OCI-LY7 (cell line): Measurements from ENCODE around the gene CHRDL1. TPM values are rescaled to one million over a fixed set of nuclear protein-coding genes. Genes with fewer than 3 reads are reported as not detected.

Experiments
- BruUV-seq: library from RNA; stranded (reverse); fragments of 400-500 nt; replicated peaks from 2 replicates; lab custom pipeline; 2021; lab: Mats Ljungman, UMichigan
- CTCF ChIA-PET: fragments of 300-600 bp; sonication (Branson Sonifier 250); formaldehyde crosslinking; loops from one replicate; lab custom pipeline; 2022; ENCODE audit warnings: antibody characterized with exemption; ENCODE audit not compliant: unreplicated experiment; lab: Charles Lee
- POLR2A ChIA-PET: fragments of 300-600 bp; sonication (Branson Sonifier 250); formaldehyde crosslinking; loops from one replicate; lab custom pipeline; 2022; ENCODE audit warnings: antibody characterized with exemption; lab: Charles Lee
- DNase-seq: peaks from one replicate; pipeline ENCODE4 v3.0.0-alpha.2; 2015; ENCODE audit warnings: low spot score
- H2AFZ ChIP-seq: fragments of 200-600 bp; sonication (generic), shearing (Covaris generic); 2 replicates; pipeline ENCODE4 v1.6.1; 2014; ENCODE audit warnings: mild to moderate bottlenecking, antibody characterized with exemption, low read length, moderate library complexity
- H3K27ac ChIP-seq: fragments of 200-600 bp; sonication (generic); 2 replicates; pipeline ENCODE4 v1.5.1; 2014; ENCODE audit warnings: mixed run types, low read depth, mild to moderate bottlenecking, moderate library complexity, low read length, inconsistent platforms; ENCODE audit not compliant: poor library complexity, severe bottlenecking
- H3K36me3 ChIP-seq: fragments of 200-600 bp; sonication (generic); 2 replicates; pipeline ENCODE4 v1.6.1; 2014; ENCODE audit warnings: mild to moderate bottlenecking, antibody characterized with exemption, low read length, moderate library complexity, mixed read lengths; ENCODE audit not compliant: insufficient read depth
- H3K4me1 ChIP-seq: fragments of 200-600 bp; sonication (generic); 2 replicates; pipeline ENCODE4 v1.5.1; 2014; ENCODE audit warnings: mild to moderate bottlenecking, low read length; ENCODE audit not compliant: insufficient read depth, poor library complexity, severe bottlenecking
- H3K4me2 ChIP-seq: fragments of 200-600 bp; sonication (generic); 2 replicates; pipeline ENCODE4 v1.6.1; 2014; ENCODE audit warnings: mild to moderate bottlenecking, low read length
- H3K4me3 ChIP-seq: fragments of 200-600 bp; sonication (generic); 2 replicates; pipeline ENCODE4 v1.5.1; 2014; ENCODE audit warnings: mild to moderate bottlenecking, low read depth, low read length; ENCODE audit not compliant: poor library complexity, severe bottlenecking
- H3K79me2 ChIP-seq: fragments of 200-600 bp; sonication (generic); 2 replicates; pipeline ENCODE4 v1.6.1; 2016; ENCODE audit warnings: low read depth, mild to moderate bottlenecking, low read length, moderate library complexity, mixed read lengths; ENCODE audit not compliant: insufficient read depth
- H3K9me2 ChIP-seq: fragments of 200-600 bp; sonication (generic); 2 replicates; pipeline ENCODE4 v1.6.1; 2016; ENCODE audit warnings: mild to moderate bottlenecking, low read length, mixed read lengths; ENCODE audit not compliant: insufficient read depth
- H3K9me3 ChIP-seq: fragments of 200-600 bp; sonication (generic); 2 replicates; pipeline ENCODE4 v1.6.1; 2014; ENCODE audit warnings: mild to moderate bottlenecking, mixed run types, low read length, mixed read lengths
- H4K20me1 ChIP-seq: fragments of 200-600 bp; sonication (generic); 2 replicates; pipeline ENCODE4 v1.6.1; 2014; ENCODE audit warnings: mild to moderate bottlenecking, antibody characterized with exemption, low read length, moderate library complexity, mixed read lengths; ENCODE audit not compliant: insufficient read depth
- CTCF ChIP-seq: fragments of 200-600 bp; sonication (generic); conservative IDR thresholded peaks from 2 replicates; pipeline ENCODE4 v1.5.1; 2014; ENCODE audit warnings: mild to moderate bottlenecking, antibody characterized with exemption, low read length, moderate library complexity, mixed read lengths
- EZH2phosphoT487 ChIP-seq: fragments of 200-600 bp; sonication (generic); IDR thresholded peaks from 2 replicates; pipeline ENCODE4 v1.6.1; 2018; ENCODE audit warnings: low read depth, borderline replicate concordance, mild to moderate bottlenecking, mixed run types, antibody characterized with exemption, low read length, moderate library complexity, mixed read lengths
- intact Hi-C: fragments of 100-400 bp; cut with micrococcal nuclease; formaldehyde crosslinking; loops from one replicate; pipeline ENCODE4 v1.10.0; 2022; ENCODE audit not compliant: unreplicated experiment
- total RNA-seq, 2 experiments: library from RNA; depleted of rRNA in 1 of 2; stranded (reverse); fragments of >200 nt in 1 of 2; shearing (Covaris generic) in 1 of 2; gene quantifications; 2 replicates each; pipeline ENCODE4 v1.2.3, GENCODE V29; 2014 to 2022

Gene CHRDL1
- total RNA-seq, 2 experiments from 2014 or later: not detected

DNA sequence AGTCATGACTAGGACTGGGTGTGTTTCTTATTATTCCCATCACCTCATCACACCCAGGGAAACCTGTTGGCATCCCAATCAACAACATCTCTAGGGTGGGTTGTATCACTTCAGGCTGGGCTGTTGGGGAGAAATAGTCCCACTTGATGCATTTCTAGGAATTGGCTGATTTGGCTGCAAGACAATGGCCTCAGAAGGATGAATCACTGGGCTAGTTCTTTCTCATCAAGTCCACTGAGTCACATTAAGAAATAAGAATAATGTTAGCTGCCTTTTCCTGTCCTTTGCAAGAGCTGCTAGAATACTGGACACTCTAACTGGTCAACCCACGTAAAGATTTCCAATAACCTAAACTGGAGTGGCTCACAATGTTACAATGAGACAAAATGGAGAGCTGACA is 104.2 kb downstream of the CHRDL1 start:
- DNase-seq: no peak
- no peaks in the 10 kb centered on the region for H3K4me1 ChIP-seq
- no peak overlapping the region for H3K4me2 ChIP-seq
- H3K36me3 ChIP-seq: no peaks in the 10 kb centered on the region
- BruUV-seq: no TSS peak
- no peaks in the 10 kb centered on the region for H3K9me3 ChIP-seq
- H4K20me1 ChIP-seq: no peaks in the 10 kb centered on the region
- no peak overlapping the region for H3K27ac ChIP-seq
- no peaks in the 10 kb centered on the region for H3K9me2 ChIP-seq
- H3K4me3 ChIP-seq: no peak overlapping the region
- ChIA-PET CTCF (no interaction called here), POLR2A (no interaction called here)
- intact Hi-C loops: no loop called here
- no peaks in the 10 kb centered on the region for H3K79me2 ChIP-seq
- no peak overlapping the region for H2AFZ ChIP-seq
- TF ChIP-seq EZH2phosphoT487: no peak
- TF ChIP-seq CTCF: no peak

- CTCF ChIA-PET: no interaction called here
- Histone ChIP-seq H2AFZ (no peak overlapping the region), H4K20me1 (no peaks in the 10 kb centered on the region), H3K4me2 (no peak overlapping the region), H3K9me3 (no peaks in the 10 kb centered on the region), H3K79me2 (no peaks in the 10 kb centered on the region), H3K27ac (no peak overlapping the region), H3K4me1 (no peaks in the 10 kb centered on the region), H3K36me3 (no peaks in the 10 kb centered on the region), H3K9me2 (no peaks in the 10 kb centered on the region), H3K4me3 (no peak overlapping the region)
- intact Hi-C loops: no loop called here
- no TSS peak for BruUV-seq
- no peak for TF ChIP-seq EZH2phosphoT487
- TF ChIP-seq CTCF: no peak
- POLR2A ChIA-PET: no interaction called here
- no peak for DNase-seq
Observed at GRCh38 chrX:110684653-110685052, 111.0 kb downstream of the CHRDL1 start.

- Histone ChIP-seq H3K9me3 (no peaks in the 10 kb centered on the region), H3K4me3 (no peak overlapping the region), H3K79me2 (no peaks in the 10 kb centered on the region), H3K4me2 (no peak overlapping the region), H3K9me2 (no peaks in the 10 kb centered on the region), H3K4me1 (no peaks in the 10 kb centered on the region), H3K36me3 (no peaks in the 10 kb centered on the region), H4K20me1 (no peaks in the 10 kb centered on the region), H2AFZ (no peak overlapping the region), H3K27ac (no peak overlapping the region)
- BruUV-seq: no TSS peak
- TF ChIP-seq CTCF (no peak), EZH2phosphoT487 (no peak)
- POLR2A ChIA-PET: no interaction called here
- no peak for DNase-seq
- intact Hi-C loops: no loop called here
- CTCF ChIA-PET: no interaction called here
Observed at GRCh38 chrX:110683925-110684324, 111.7 kb downstream of the CHRDL1 start.
